Measurements from ENCODE around the gene STAU1.
A peak's percentile ranks its signal among the peaks of the same experiment; 100 is the strongest.

Gene STAU1

GRCh38 chr20:49172413-49172812 is 15.7 kb downstream of the STAU1 start:
- no peak overlapping the region for H3K27ac ChIP-seq (ENCODE audit: extremely low read depth, low read depth, low read length)
- POLR2A ChIA-PET, result no interaction called here
- H3K36me3 ChIP-seq (ENCODE audit: control insufficient read depth in 2 of 2, insufficient read depth in 1 of 2, low read length in 2 of 2), result peaks cover 3 to 13% of the 10 kb centered on the region in 2 experiments; a peak in 2 of 3 replicates
- no peaks in the 10 kb centered on the region for H3K9me3 ChIP-seq (ENCODE audit: control insufficient read depth, insufficient read depth, low read depth, low read length)
- TF ChIP-seq ZNF202 (tag by site-specific recombination; IDR thresholded peaks at IDR 0.05; ENCODE audit: borderline replicate concordance) (no peak), ZSCAN16 (tag by site-specific recombination; IDR thresholded peaks at IDR 0.05) (no peak), ZNF639 (tag by site-specific recombination; IDR thresholded peaks at IDR 0.05) (no peak), ZNF157 (tag by site-specific recombination; IDR thresholded peaks at IDR 0.05) (no peak), ZNF292 (tag by site-specific recombination; IDR thresholded peaks at IDR 0.05; ENCODE audit: borderline replicate concordance, low read depth) (no peak), ELK4 (IDR thresholded peaks at IDR 0.05; ENCODE audit: borderline replicate concordance, low read depth, low read length) (no peak), SETDB1 (IDR thresholded peaks at IDR 0.05; ENCODE audit: insufficient read length, low read length) (no peak), ZNF626 (tag by site-specific recombination; IDR thresholded peaks at IDR 0.05) (no peak), ZNF350 (tag by site-specific recombination; IDR thresholded peaks at IDR 0.05) (no peak), REPIN1 (tag by site-specific recombination; IDR thresholded peaks at IDR 0.05; ENCODE audit: low read depth) (no peak)
- H3K4me3 ChIP-seq (ENCODE audit: low read depth, low read length), result no peak overlapping the region
- peaks cover 10% of the 10 kb centered on the region for H3K4me1 ChIP-seq (ENCODE audit: control insufficient read depth, insufficient read depth, low read length)
- CTCF ChIA-PET, result interaction anchor here (0.7 kb wide), 2 partner anchors 24 to 1609 kb away, joined by 3 read pairs; no protein-coding TSS in a partner anchor

GRCh38 chr20:49171909-49172308 is 16.2 kb downstream of the STAU1 start:
- Histone ChIP-seq H3K4me3 (ENCODE audit: low read depth, low read length) (no peak overlapping the region), H3K9me3 (ENCODE audit: control insufficient read depth, insufficient read depth, low read depth, low read length) (no peaks in the 10 kb centered on the region), H3K36me3 (ENCODE audit: control insufficient read depth in 2 of 2, insufficient read depth in 1 of 2, low read length in 2 of 2) (peaks cover 3 to 13% of the 10 kb centered on the region in 2 experiments; a peak in 2 of 3 replicates), H3K4me1 (ENCODE audit: control insufficient read depth, insufficient read depth, low read length) (peaks cover 13% of the 10 kb centered on the region), H3K27ac (ENCODE audit: extremely low read depth, low read depth, low read length) (no peak overlapping the region)
- no peak for TF ChIP-seq ZNF274 (IDR thresholded peaks at IDR 0.05; ENCODE audit: low read length)
- TF ChIP-seq ZNF274 (tag by site-specific recombination; IDR thresholded peaks at IDR 0.05; ENCODE audit: borderline replicate concordance), result no peak
- TF ChIP-seq ZNF600 (tag by site-specific recombination; IDR thresholded peaks at IDR 0.05), result peak; percentile 25; the same call in 1 of the 2 replicates
- CTCF ChIA-PET, result no interaction called here
- POLR2A ChIA-PET, result no interaction called here

- TF ChIP-seq KLF16 (tag by site-specific recombination; IDR thresholded peaks at IDR 0.05), result no peak
- TF ChIP-seq WT1 (tag by site-specific recombination; IDR thresholded peaks at IDR 0.05), result no peak
- peak; percentile 96 for TF ChIP-seq ZNF558 (tag by site-specific recombination; IDR thresholded peaks at IDR 0.05)
- no peaks in the 10 kb centered on the region for H3K9me3 ChIP-seq (ENCODE audit: control insufficient read depth, insufficient read depth, low read depth, low read length)
- ChIA-PET POLR2A (interaction anchor here (0.5 to 0.6 kb wide), 2 partner anchors 13 to 63 kb away, joined by 3 read pairs; no protein-coding TSS in a partner anchor), CTCF (interaction anchor here (0.6 kb wide), 1 partner anchor 31 kb away, joined by 5 read pairs; no protein-coding TSS in a partner anchor)
- peaks cover 15% of the 10 kb centered on the region for H3K4me1 ChIP-seq (ENCODE audit: control insufficient read depth, insufficient read depth, low read length)
- H3K36me3 ChIP-seq (ENCODE audit: control insufficient read depth in 2 of 2, insufficient read depth in 1 of 2, low read length in 2 of 2), result peaks cover 3 to 15% of the 10 kb centered on the region in 2 experiments; a peak in 2 of 3 replicates
- H3K4me3 ChIP-seq (ENCODE audit: low read depth, low read length), result no peak overlapping the region
- no peak overlapping the region for H3K27ac ChIP-seq (ENCODE audit: extremely low read depth, low read depth, low read length)
These were observed 17.4 kb downstream of the STAU1 start for GRCh38 chr20:49170714-49171113.

- Histone ChIP-seq H3K4me3 (ENCODE audit: low read depth, low read length) (no peak overlapping the region), H3K27ac (ENCODE audit: extremely low read depth, low read depth, low read length) (no peak overlapping the region), H3K36me3 (ENCODE audit: control insufficient read depth in 2 of 2, insufficient read depth in 1 of 2, low read length in 2 of 2) (peaks cover 4 to 21% of the 10 kb centered on the region in 2 experiments; a peak in 2 of 3 replicates), H3K4me1 (ENCODE audit: control insufficient read depth, insufficient read depth, low read length) (peaks cover 15% of the 10 kb centered on the region), H3K9me3 (ENCODE audit: control insufficient read depth, insufficient read depth, low read depth, low read length) (no peaks in the 10 kb centered on the region)
- POLR2A ChIA-PET, result no interaction called here
- CTCF ChIA-PET, result interaction anchor here (1.0 kb wide), 1 partner anchor 47 kb away, joined by 4 read pairs; no protein-coding TSS in a partner anchor
- TF ChIP-seq ZSCAN30 (tag by site-specific recombination; IDR thresholded peaks at IDR 0.05), result no peak
- TF ChIP-seq ZNF76 (tag by site-specific recombination; IDR thresholded peaks at IDR 0.05; ENCODE audit: borderline replicate concordance, low read depth), result no peak
- no peak for TF ChIP-seq ZBTB6 (tag by site-specific recombination; IDR thresholded peaks at IDR 0.05)
- TF ChIP-seq KLF8 (tag by site-specific recombination; IDR thresholded peaks at IDR 0.05), result no peak
- no peak for TF ChIP-seq BCL11B (tag by site-specific recombination; IDR thresholded peaks at IDR 0.05; ENCODE audit: low read depth)
- no peak for TF ChIP-seq OVOL3 (tag by site-specific recombination; IDR thresholded peaks at IDR 0.05)
- no peak for TF ChIP-seq ZNF629 (tag by site-specific recombination; IDR thresholded peaks at IDR 0.05)
- TF ChIP-seq YY2 (tag by site-specific recombination; IDR thresholded peaks at IDR 0.05), result no peak
- no peak for TF ChIP-seq FEZF1 (tag by site-specific recombination; IDR thresholded peaks at IDR 0.05)
- TF ChIP-seq TRIM28 (IDR thresholded peaks at IDR 0.05; ENCODE audit: borderline replicate concordance, low read length), result no peak
- no peak for TF ChIP-seq ZNF514 (tag by site-specific recombination; IDR thresholded peaks at IDR 0.05)
These were observed 18.6 kb downstream of the STAU1 start for GRCh38 chr20:49169547-49169946.
